ENCODE measurements around the gene ASCC1. TPM values are rescaled to one million over a fixed set of nuclear protein-coding genes. Genes with fewer than 3 reads are reported as not detected.
"Not testable (repeated sequence)": the region's sequence is repeated elsewhere in the genome, so short reads cannot be mapped to it uniquely, and the experiment has no call there.

The ASCC1 gene
- total and polyA plus RNA-seq, 2 donors from 2014 or later: 24.0 to 36.1 TPM

- Histone ChIP-seq H3K36me3 (ENCODE audit: control insufficient read depth in 2 of 3, insufficient read depth in 3 of 3, low read length in 3 of 3) (no peaks in the 10 kb centered on the region), H3K27ac (ENCODE audit: low read depth in 2 of 2, low read length in 2 of 2) (no peak overlapping the region), H3K4me3 (ENCODE audit: low read length in 3 of 3) (no peak overlapping the region), H3K27me3 (ENCODE audit: control insufficient read depth, insufficient read depth, low read length) (no peaks in the 10 kb centered on the region), H3K4me1 (ENCODE audit: control insufficient read depth in 2 of 3, insufficient read depth in 2 of 3, low read depth in 1 of 3, low read length in 3 of 3) (peaks cover 0 to 4% (median 0%) of the 10 kb centered on the region in 3 donors), H3K9me3 (ENCODE audit: control insufficient read depth in 2 of 3, insufficient read depth in 1 of 3, low read length in 3 of 3) (no peaks in the 10 kb centered on the region), H3K9ac (ENCODE audit: low read length in 3 of 3) (no peak overlapping the region)
- FAIRE-seq (no peak), DNase-seq (peak in 1 of 5 donors; percentile 28)
- TF ChIP-seq CTCF (IDR thresholded peaks at IDR 0.05; ENCODE audit: borderline replicate concordance, extremely low read depth, insufficient read depth): no peak
- intact Hi-C loops (cut with DNase I): no loop called here
Measured at GRCh38 chr10:72110673-72111401, 105.2 kb downstream of the ASCC1 start.

GRCh38 chr10:72109636-72110157, 106.4 kb downstream of the ASCC1 start:
- Histone ChIP-seq H3K9me3 (ENCODE audit: control insufficient read depth in 2 of 3, insufficient read depth in 1 of 3, low read length in 3 of 3) (no peaks in the 10 kb centered on the region), H3K27ac (ENCODE audit: low read depth in 2 of 2, low read length in 2 of 2) (no peak overlapping the region), H3K27me3 (ENCODE audit: control insufficient read depth, insufficient read depth, low read length) (no peaks in the 10 kb centered on the region), H3K4me3 (ENCODE audit: low read length in 3 of 3) (no peak overlapping the region), H3K4me1 (ENCODE audit: control insufficient read depth in 2 of 3, insufficient read depth in 2 of 3, low read depth in 1 of 3, low read length in 3 of 3) (peaks cover 0 to 4% (median 0%) of the 10 kb centered on the region in 3 donors), H3K9ac (ENCODE audit: low read length in 3 of 3) (no peak overlapping the region), H3K36me3 (ENCODE audit: control insufficient read depth in 2 of 3, insufficient read depth in 3 of 3, low read length in 3 of 3) (no peaks in the 10 kb centered on the region)
- DNase-seq (no peak), FAIRE-seq (no peak)
- no peak for TF ChIP-seq CTCF (IDR thresholded peaks at IDR 0.05; ENCODE audit: borderline replicate concordance, extremely low read depth, insufficient read depth)
- intact Hi-C loops (cut with DNase I): no loop called here

DNA sequence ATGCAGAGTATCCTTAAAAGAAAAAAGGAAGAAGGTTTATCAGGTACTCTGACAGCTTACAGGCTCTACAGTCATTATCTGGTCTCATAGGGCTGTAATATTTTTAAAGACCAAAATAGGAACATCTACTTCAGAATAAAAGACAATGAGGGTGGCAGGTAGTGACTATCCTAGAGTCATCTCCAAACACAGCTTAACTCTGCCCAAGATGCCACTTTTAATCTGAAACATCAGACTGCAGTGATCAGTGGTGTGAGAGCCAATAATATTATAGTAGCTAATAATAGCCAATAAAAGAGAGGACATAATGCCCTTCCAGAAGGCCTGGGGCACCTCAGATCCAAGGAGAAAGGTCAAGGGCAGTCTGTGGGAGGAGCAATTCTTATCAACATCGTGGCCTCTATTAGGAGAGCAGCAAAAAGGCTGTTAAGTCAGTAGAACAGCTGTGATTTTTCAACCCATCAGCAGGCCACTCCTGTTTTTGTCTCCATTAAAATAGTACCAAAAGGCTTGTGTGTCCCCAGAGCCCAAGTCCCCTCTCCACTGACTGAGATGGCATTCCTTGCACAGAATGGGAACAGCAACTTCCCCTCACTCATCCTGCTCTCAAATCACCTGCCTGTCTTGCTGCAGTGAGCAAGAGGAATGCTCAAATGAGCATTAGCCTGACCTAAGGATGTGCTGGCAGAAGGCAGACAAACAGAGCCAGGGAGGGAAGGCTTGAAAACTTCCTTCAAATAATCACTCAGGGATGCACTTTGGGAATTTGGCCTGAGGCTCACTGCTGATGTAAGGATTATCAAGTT, 107.0 kb downstream of the ASCC1 start:
- Histone ChIP-seq H3K27me3 (ENCODE audit: control insufficient read depth, insufficient read depth, low read length) (no peaks in the 10 kb centered on the region), H3K9me3 (ENCODE audit: control insufficient read depth in 2 of 3, insufficient read depth in 1 of 3, low read length in 3 of 3) (no peaks in the 10 kb centered on the region), H3K36me3 (ENCODE audit: control insufficient read depth in 2 of 3, insufficient read depth in 3 of 3, low read length in 3 of 3) (no peaks in the 10 kb centered on the region), H3K9ac (ENCODE audit: low read length in 3 of 3) (no peak overlapping the region), H3K4me3 (ENCODE audit: low read length in 3 of 3) (no peak overlapping the region), H3K4me1 (ENCODE audit: control insufficient read depth in 2 of 3, insufficient read depth in 2 of 3, low read depth in 1 of 3, low read length in 3 of 3) (peaks cover 0 to 4% (median 0%) of the 10 kb centered on the region in 3 donors), H3K27ac (ENCODE audit: low read depth in 2 of 2, low read length in 2 of 2) (no peak overlapping the region)
- no peak for TF ChIP-seq CTCF (IDR thresholded peaks at IDR 0.05; ENCODE audit: borderline replicate concordance, extremely low read depth, insufficient read depth)
- DNase-seq (peak in 3 of 5 donors; percentile 48 to 75 (median 50)), FAIRE-seq (no peak)
- intact Hi-C loops (cut with DNase I): no loop called here

DNA sequence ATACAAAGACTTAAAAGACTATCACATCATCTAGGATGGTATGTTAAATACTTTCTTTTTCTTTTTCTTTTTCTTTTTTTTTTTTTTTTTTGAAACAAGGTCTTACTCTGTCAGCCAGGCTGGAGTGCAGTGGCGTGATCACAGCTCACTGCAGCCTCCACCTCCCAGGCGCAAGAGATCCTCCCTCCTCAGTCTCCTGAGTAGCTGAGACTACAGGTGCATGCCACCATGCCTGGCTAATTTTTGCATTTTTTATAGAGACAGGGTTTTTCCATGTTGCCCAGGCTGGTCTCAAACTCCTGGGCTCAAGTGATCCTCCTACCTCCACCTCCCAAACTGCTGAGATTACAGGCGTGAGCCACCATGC, 108.1 kb downstream of the ASCC1 start:
- intact Hi-C loops (cut with DNase I): not testable (repeated sequence)

More for the DNA sequence above, 108.1 kb downstream of the ASCC1 start:
- H3K9ac ChIP-seq (ENCODE audit: low read length in 3 of 3); H3K36me3 ChIP-seq (ENCODE audit: control insufficient read depth in 2 of 3, insufficient read depth in 3 of 3, low read length in 3 of 3); FAIRE-seq; H3K4me1 ChIP-seq (ENCODE audit: control insufficient read depth in 2 of 3, insufficient read depth in 2 of 3, low read depth in 1 of 3, low read length in 3 of 3); H3K27ac ChIP-seq (ENCODE audit: low read depth in 2 of 2, low read length in 2 of 2); H3K4me3 ChIP-seq (ENCODE audit: low read length in 3 of 3); DNase-seq; H3K27me3 ChIP-seq (ENCODE audit: control insufficient read depth, insufficient read depth, low read length); H3K9me3 ChIP-seq (ENCODE audit: control insufficient read depth in 2 of 3, insufficient read depth in 1 of 3, low read length in 3 of 3): not testable (repeated sequence)

Data from kidney (tissue), 14 donors.